B cell (primary cell): ENCODE measurements around the gene ADAMTS17. TPM values are rescaled to one million over a fixed set of nuclear protein-coding genes. Genes with fewer than 3 reads are reported as not detected.

ENCODE experiments used
- ATAC-seq: fragments of 200-7000 bp; cut with Tn5 transposase; one replicate; pipeline ENCODE4 v1.10.0; 2021; ENCODE audit warnings: low read depth, mild to moderate bottlenecking, moderate number of reproducible peaks, moderate library complexity
- CTCF ChIA-PET: fragments of 350-600 bp; sonication (Branson Sonifier 250); formaldehyde crosslinking; loops from one replicate; lab custom pipeline; 2021; ENCODE audit warnings: antibody characterized with exemption, inconsistent platforms; lab: Charles Lee
- POLR2A ChIA-PET: fragments of 350-600 bp; sonication (Branson Sonifier 250); formaldehyde crosslinking; loops from one replicate; lab custom pipeline; 2021; ENCODE audit warnings: antibody characterized with exemption; lab: Charles Lee
- DNase-seq: peaks from one replicate; pipeline ENCODE4 v3.0.0; 2013
- H2AFZ ChIP-seq: 2 replicates; pipeline ENCODE4 v1.6.1; 2012; ENCODE audit warnings: mild to moderate bottlenecking, low read depth, low read length; ENCODE audit not compliant: insufficient read depth, poor library complexity, severe bottlenecking
- H3K27ac ChIP-seq, 2 donors: 1 replicate in 1 of 2; 2 replicates in 1 of 2; pipeline ENCODE4 v1.5.1; 2012 to 2013; ENCODE audit warnings: low read length in 2 of 2, mild to moderate bottlenecking in 2 of 2, moderate library complexity in 1 of 2
- H3K27me3 ChIP-seq, 4 experiments: fragments of 200-600 bp in 1 of 4; sonication (generic) in 1 of 4; replicated peaks in 1 of 4; 1 replicate in 2 of 4; 2 replicates in 2 of 4; pipeline versions ENCODE4 v1.6.1 to v1.7.0; 2013 to 2016; ENCODE audit warnings: low read length in 3 of 4, mild to moderate bottlenecking in 2 of 4, mixed read lengths in 1 of 4, moderate library complexity in 1 of 4; ENCODE audit not compliant: insufficient read depth in 4 of 4, control insufficient read depth in 3 of 4; ENCODE audit errors: control extremely low read depth in 1 of 4
- H3K36me3 ChIP-seq, 2 experiments: replicated peaks in 1 of 2; 1 replicate in 1 of 2; 2 replicates in 1 of 2; pipeline versions ENCODE4 v1.6.1 to v1.7.1; 2013; ENCODE audit warnings: low read length in 1 of 2; ENCODE audit not compliant: insufficient read depth in 2 of 2, control insufficient read depth in 1 of 2; ENCODE audit errors: control extremely low read depth in 1 of 2, extremely low read depth in 1 of 2
- H3K4me1 ChIP-seq, 2 donors: fragments of 200-600 bp in 1 of 2; sonication (generic) in 1 of 2; 1 replicate in 1 of 2; 2 replicates in 1 of 2; pipeline versions ENCODE4 v1.5.1 to v1.6.1; 2013 to 2017; ENCODE audit warnings: low read length in 2 of 2; ENCODE audit not compliant: control insufficient read depth in 2 of 2, insufficient read depth in 2 of 2
- H3K4me2 ChIP-seq: replicated peaks from 2 replicates; pipeline ENCODE3; 2012; ENCODE audit warnings: mild to moderate bottlenecking, low read depth, low read length; ENCODE audit not compliant: poor library complexity, severe bottlenecking
- H3K4me3 ChIP-seq, 5 experiments: fragments of 200-600 bp in 1 of 5; sonication (generic) in 1 of 5; 1 replicate in 3 of 5; 2 replicates in 2 of 5; pipeline versions ENCODE4 v1.5.1 to v1.7.0; 2011 to 2016; ENCODE audit warnings: low read length in 4 of 5, mild to moderate bottlenecking in 4 of 5, low read depth in 2 of 5, control low read depth in 1 of 5, moderate library complexity in 1 of 5; ENCODE audit not compliant: insufficient read depth in 1 of 5; ENCODE audit errors: control extremely low read depth in 1 of 5, extremely low read depth in 1 of 5
- H3K79me2 ChIP-seq: fragments of 200-600 bp; sonication (generic); one replicate; pipeline ENCODE4 v1.6.0; 2016; ENCODE audit warnings: low read length; ENCODE audit not compliant: control insufficient read depth, insufficient read depth
- H3K9ac ChIP-seq: fragments of 200-600 bp; sonication (generic); 2 replicates; pipeline ENCODE4 v1.6.1; 2017; ENCODE audit warnings: mild to moderate bottlenecking, low read length, moderate library complexity
- H3K9me3 ChIP-seq, 3 donors: one replicate each; pipeline versions ENCODE4 v1.6.1 to v1.7.1; 2013; ENCODE audit warnings: low read length in 2 of 3; ENCODE audit not compliant: control insufficient read depth in 2 of 3, insufficient read depth in 1 of 3; ENCODE audit errors: control extremely low read depth in 1 of 3
- H4K20me1 ChIP-seq: 2 replicates; pipeline ENCODE4 v1.6.0; 2012; ENCODE audit warnings: mild to moderate bottlenecking, low read length; ENCODE audit not compliant: insufficient read depth, control insufficient read depth, poor library complexity, severe bottlenecking
- H3K27ac Mint-ChIP-seq: one replicate; pipeline ENCODE4 v1.8.0; 2021; ENCODE audit warnings: mixed read lengths
- H3K27me3 Mint-ChIP-seq: one replicate; pipeline ENCODE4 v1.8.0; 2021; ENCODE audit warnings: mixed read lengths
- H3K4me1 Mint-ChIP-seq: one replicate; pipeline ENCODE4 v1.8.0; 2021; ENCODE audit warnings: mixed read lengths
- H3K4me3 Mint-ChIP-seq: one replicate; pipeline ENCODE4 v1.8.0; 2021; ENCODE audit warnings: mixed read lengths
- H3K9me3 Mint-ChIP-seq: one replicate; pipeline ENCODE4 v1.8.0; 2022; ENCODE audit warnings: mixed read lengths; ENCODE audit not compliant: insufficient read depth
- CTCF ChIP-seq: fragments of 200-600 bp; IDR thresholded peaks from one replicate; pipeline ENCODE4 v1.8.0; 2022; ENCODE audit warnings: antibody characterized with exemption, mild to moderate bottlenecking
- EZH2 ChIP-seq: IDR thresholded peaks from 2 replicates; pipeline ENCODE4 v1.6.1; 2012; ENCODE audit warnings: borderline replicate concordance, low read depth, mild to moderate bottlenecking, moderate library complexity, low read length; ENCODE audit not compliant: insufficient read depth, poor library complexity, severe bottlenecking
- WGBS: methylation state at CpG from one replicate; pipeline ENCODE4 v1.1.5; 2013; ENCODE audit warnings: missing lambda C conversion rate; ENCODE audit not compliant: insufficient coverage; 5-methylcytosine and 5-hydroxymethylcytosine counted together
- intact Hi-C: fragments of 100-400 bp; cut with micrococcal nuclease; formaldehyde crosslinking; loops from one replicate; pipeline ENCODE4 v1.10.0; 2022
- polyA plus RNA-seq: library from polyadenylated mRNA; depleted of rRNA; stranded (reverse); fragments of >200 nt; gene quantifications from 2 replicates; pipeline ENCODE4 v1.2.3, GENCODE V29; 2012
- total RNA-seq, 2 donors: library from RNA; stranded (reverse); fragments of 120-200 nt in 1 of 2; gene quantifications; 1 replicate in 1 of 2; 2 replicates in 1 of 2; pipeline versions ENCODE4 v1.2.3 to v1.2.4, GENCODE V29; 2013 to 2022

Gene ADAMTS17
- total and polyA plus RNA-seq, 2 donors (not counting 1 experiment from before 2014, with no cell fraction given), result 0.10 TPM; not detected in 1

GRCh38 chr15:99993262-99993661 is 348.5 kb downstream of the ADAMTS17 start:
- TF ChIP-seq CTCF (no peak), EZH2 (no peak)
- Histone ChIP-seq H3K79me2 (no peaks in the 10 kb centered on the region), H4K20me1 (no peaks in the 10 kb centered on the region), H3K27me3 (no peaks in the 10 kb centered on the region), H3K9ac (no peak overlapping the region), H3K27ac (no peak overlapping the region), H3K4me3 (no peak overlapping the region), H3K9me3 (peaks cover 0 to 10% (median 0%) of the 10 kb centered on the region in 3 donors), H3K36me3 (no peaks in the 10 kb centered on the region), H2AFZ (no peak overlapping the region), H3K4me2 (no peak overlapping the region), H3K4me1 (no peaks in the 10 kb centered on the region)
- ChIA-PET CTCF (no interaction called here), POLR2A (no interaction called here)
- Mint-ChIP-seq H3K4me1 (no peaks in the 10 kb centered on the region), H3K27me3 (no peaks in the 10 kb centered on the region), H3K27ac (no peak overlapping the region), H3K4me3 (no peak overlapping the region), H3K9me3 (no peaks in the 10 kb centered on the region)
- WGBS, result 92% methylated on average over 7 of the region's 8 CpGs
- intact Hi-C loops, result no loop called here
- ATAC-seq, result no peak
- DNase-seq, result no peak

GRCh38 chr15:99992611-99993231 is 349.1 kb downstream of the ADAMTS17 start:
- no peak for TF ChIP-seq EZH2
- no peak for TF ChIP-seq CTCF
- intact Hi-C loops, result no loop called here
- WGBS, result 89% methylated on average over 28 of the region's 29 CpGs
- no peak overlapping the region for H2AFZ ChIP-seq
- H3K9me3 Mint-ChIP-seq, result no peaks in the 10 kb centered on the region
- H3K9me3 ChIP-seq, result peaks cover 0 to 16% (median 0%) of the 10 kb centered on the region in 3 donors
- ATAC-seq (no peak), DNase-seq (no peak)
- H3K27ac Mint-ChIP-seq, result no peak overlapping the region
- H3K36me3 ChIP-seq, result no peaks in the 10 kb centered on the region
- H3K4me2 ChIP-seq, result no peak overlapping the region
- CTCF ChIA-PET, result no interaction called here
- H3K79me2 ChIP-seq, result no peaks in the 10 kb centered on the region
- H3K4me3 ChIP-seq, result no peak overlapping the region
- POLR2A ChIA-PET, result no interaction called here
- no peaks in the 10 kb centered on the region for H4K20me1 ChIP-seq
- H3K27me3 ChIP-seq, result no peaks in the 10 kb centered on the region
- no peaks in the 10 kb centered on the region for H3K27me3 Mint-ChIP-seq
- H3K27ac ChIP-seq, result no peak overlapping the region
- H3K9ac ChIP-seq, result no peak overlapping the region
- no peak overlapping the region for H3K4me3 Mint-ChIP-seq
- H3K4me1 Mint-ChIP-seq, result no peaks in the 10 kb centered on the region
- no peaks in the 10 kb centered on the region for H3K4me1 ChIP-seq
